CD14-positive monocyte (primary cell): Measurements from ENCODE around the gene KRTAP12-2. TPM values are rescaled to one million over a fixed set of nuclear protein-coding genes. Genes with fewer than 3 reads are reported as not detected.

Source experiments
- DNase-seq, 3 donors: peaks; one replicate each; pipeline ENCODE4 v3.0.0-alpha.2; 2011 to 2022
- H2AFZ ChIP-seq: 2 replicates; pipeline ENCODE4 v1.6.0; 2012; ENCODE audit warnings: mild to moderate bottlenecking, low read depth, low read length, inconsistent platforms; ENCODE audit not compliant: insufficient read depth, poor library complexity, severe bottlenecking
- H3K27ac ChIP-seq, 2 donors: 1 replicate in 1 of 2; 2 replicates in 1 of 2; pipeline ENCODE4 v1.5.1; 2012 to 2013; ENCODE audit warnings: low read length in 2 of 2, control low read depth in 1 of 2, inconsistent platforms in 1 of 2, low read depth in 1 of 2, mild to moderate bottlenecking in 1 of 2
- H3K27me3 ChIP-seq, 2 donors: one replicate each; pipeline versions ENCODE4 v1.6.0 to v1.6.1; 2011 to 2013; ENCODE audit warnings: low read length in 2 of 2; ENCODE audit not compliant: control insufficient read depth in 2 of 2, insufficient read depth in 2 of 2
- H3K36me3 ChIP-seq, 2 donors: replicated peaks in 1 of 2; 1 replicate in 1 of 2; 2 replicates in 1 of 2; pipeline versions ENCODE4 v1.5.1 to v1.6.1; 2012 to 2013; ENCODE audit warnings: low read length in 2 of 2, control low read depth in 1 of 2, inconsistent platforms in 1 of 2, mild to moderate bottlenecking in 1 of 2; ENCODE audit not compliant: insufficient read depth in 2 of 2, control insufficient read depth in 1 of 2
- H3K4me1 ChIP-seq, 2 donors: 1 replicate in 1 of 2; 2 replicates in 1 of 2; pipeline versions ENCODE4 v1.5.1 to v1.6.1; 2012 to 2013; ENCODE audit warnings: low read length in 2 of 2, control low read depth in 1 of 2, inconsistent platforms in 1 of 2, mild to moderate bottlenecking in 1 of 2, moderate library complexity in 1 of 2; ENCODE audit not compliant: insufficient read depth in 2 of 2, control insufficient read depth in 1 of 2
- H3K4me2 ChIP-seq: replicated peaks from 2 replicates; pipeline ENCODE3; 2012; ENCODE audit warnings: low read length, moderate library complexity, mild to moderate bottlenecking; ENCODE audit not compliant: poor library complexity, severe bottlenecking; ENCODE audit errors: extremely low read depth
- H3K4me3 ChIP-seq, 3 experiments: fragments of 200-600 bp in 1 of 3; sonication (generic) in 1 of 3; replicated peaks in 1 of 3; 1 replicate in 2 of 3; 2 replicates in 1 of 3; pipeline ENCODE4 v1.5.1; 2011 to 2013; ENCODE audit warnings: low read length in 3 of 3, mild to moderate bottlenecking in 3 of 3, control low read depth in 2 of 3, low read depth in 2 of 3, inconsistent platforms in 1 of 3, moderate library complexity in 1 of 3
- H3K79me2 ChIP-seq: 2 replicates; pipeline ENCODE4 v1.6.0; 2012; ENCODE audit warnings: mild to moderate bottlenecking, control low read depth, inconsistent platforms, low read length, moderate library complexity; ENCODE audit not compliant: insufficient read depth
- H3K9ac ChIP-seq: 2 replicates; pipeline ENCODE4 v1.6.0; 2017; ENCODE audit warnings: low read length, mild to moderate bottlenecking; ENCODE audit not compliant: insufficient read depth, poor library complexity, severe bottlenecking
- H3K9me3 ChIP-seq, 2 donors: replicated peaks in 1 of 2; 1 replicate in 1 of 2; 2 replicates in 1 of 2; pipeline versions ENCODE4 v1.5.1 to v1.6.1; 2012 to 2013; ENCODE audit warnings: low read length in 2 of 2, control low read depth in 1 of 2; ENCODE audit not compliant: control insufficient read depth in 1 of 2, insufficient read depth in 1 of 2
- H4K20me1 ChIP-seq: 2 replicates; pipeline ENCODE4 v1.6.0; 2012; ENCODE audit warnings: mild to moderate bottlenecking, low read length, control low read depth, moderate library complexity; ENCODE audit not compliant: insufficient read depth
- H3K27ac Mint-ChIP-seq, 7 donors: one replicate each; pipeline ENCODE4 v1.8.0; 2020; ENCODE audit warnings: mild to moderate bottlenecking in 7 of 7, mixed read lengths in 7 of 7, moderate library complexity in 6 of 7, inconsistent platforms in 2 of 7
- H3K27me3 Mint-ChIP-seq, 3 donors: one replicate each; pipeline ENCODE4 v1.8.0; 2021 to 2022; ENCODE audit warnings: low read depth in 3 of 3, mild to moderate bottlenecking in 3 of 3, mixed read lengths in 3 of 3, moderate library complexity in 3 of 3, inconsistent platforms in 1 of 3
- H3K36me3 Mint-ChIP-seq, 2 donors: one replicate each; pipeline ENCODE4 v1.8.0; 2020; ENCODE audit warnings: mixed read lengths in 2 of 2, inconsistent platforms in 1 of 2, mild to moderate bottlenecking in 1 of 2
- H3K4me1 Mint-ChIP-seq: one replicate; pipeline ENCODE4 v1.8.0; 2020; ENCODE audit warnings: mild to moderate bottlenecking, mixed read lengths
- H3K4me3 Mint-ChIP-seq, 2 donors: one replicate each; pipeline ENCODE4 v1.8.0; 2020; ENCODE audit warnings: mild to moderate bottlenecking in 2 of 2, mixed read lengths in 2 of 2, moderate library complexity in 1 of 2
- H3K9me3 Mint-ChIP-seq, 7 donors: one replicate each; pipeline ENCODE4 v1.8.0; 2020 to 2022; ENCODE audit warnings: mixed read lengths in 7 of 7, mild to moderate bottlenecking in 6 of 7, moderate library complexity in 6 of 7, inconsistent platforms in 2 of 7
- WGBS: methylation state at CpG from one replicate; pipeline ENCODE4 v1.1.5; 2013; ENCODE audit warnings: missing lambda C conversion rate; ENCODE audit not compliant: insufficient coverage; 5-methylcytosine and 5-hydroxymethylcytosine counted together
- intact Hi-C, 2 donors: fragments of 100-400 bp; cut with micrococcal nuclease; formaldehyde crosslinking; loops; one replicate each; pipeline versions ENCODE4 v1.15.0 to v1.15.1; 2023
- polyA plus RNA-seq, 3 donors: library from polyadenylated mRNA; depleted of rRNA in 1 of 3; unstranded in 2 of 3; stranded (reverse) in 1 of 3; fragments of 300-500 nt in 2 of 3; fragments of >200 nt in 1 of 3; fragmentation: Illumina TruSeq in 2 of 3; gene quantifications; 1 replicate in 2 of 3; 2 replicates in 1 of 3; pipeline ENCODE4 v1.2.3, GENCODE V29; 2012 to 2021
- TF ChIP-seq, protein P1 (sequence below): fragments of 200-600 bp; IDR thresholded peaks from one replicate; pipeline ENCODE4 v1.8.0; 2022; ENCODE audit warnings: antibody characterized with exemption, mild to moderate bottlenecking

Gene KRTAP12-2
- polyA plus RNA-seq, 3 donors = not detected

DNA sequence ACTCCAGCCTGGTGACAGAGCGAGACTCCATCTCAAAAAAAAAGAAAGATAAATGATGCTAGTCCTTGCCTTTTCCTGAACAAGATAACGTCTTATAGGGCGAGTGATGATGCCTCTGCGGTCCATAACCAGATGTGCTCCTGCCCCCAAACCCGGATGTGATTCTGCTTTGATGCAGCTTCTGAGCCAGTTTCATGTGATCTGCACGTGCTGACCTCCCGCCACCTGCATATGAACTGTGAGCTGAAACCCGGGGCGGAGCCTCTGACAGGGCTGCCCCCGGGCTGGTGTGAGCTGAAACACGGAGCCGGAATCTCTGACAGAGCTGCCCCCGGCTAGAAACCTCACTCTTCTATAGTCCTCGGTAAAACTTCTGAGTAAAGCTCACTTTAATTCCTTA, 13.6 kb downstream of the KRTAP12-2 start:
- no peaks in the 10 kb centered on the region for H3K4me1 Mint-ChIP-seq
- no peak overlapping the region for H3K27ac ChIP-seq
- H3K27me3 Mint-ChIP-seq = peaks cover 2 to 10% (median 8%) of the 10 kb centered on the region in 3 donors
- no peak overlapping the region for H3K4me3 ChIP-seq
- H4K20me1 ChIP-seq = no peaks in the 10 kb centered on the region
- no peak for DNase-seq
- H3K36me3 Mint-ChIP-seq = no peaks in the 10 kb centered on the region
- no peak overlapping the region for H3K4me3 Mint-ChIP-seq
- no peak overlapping the region for H2AFZ ChIP-seq
- peak overlapping the region in 1 of 7 donors; percentile 69 for H3K27ac Mint-ChIP-seq
- TF ChIP-seq, protein P1, sequence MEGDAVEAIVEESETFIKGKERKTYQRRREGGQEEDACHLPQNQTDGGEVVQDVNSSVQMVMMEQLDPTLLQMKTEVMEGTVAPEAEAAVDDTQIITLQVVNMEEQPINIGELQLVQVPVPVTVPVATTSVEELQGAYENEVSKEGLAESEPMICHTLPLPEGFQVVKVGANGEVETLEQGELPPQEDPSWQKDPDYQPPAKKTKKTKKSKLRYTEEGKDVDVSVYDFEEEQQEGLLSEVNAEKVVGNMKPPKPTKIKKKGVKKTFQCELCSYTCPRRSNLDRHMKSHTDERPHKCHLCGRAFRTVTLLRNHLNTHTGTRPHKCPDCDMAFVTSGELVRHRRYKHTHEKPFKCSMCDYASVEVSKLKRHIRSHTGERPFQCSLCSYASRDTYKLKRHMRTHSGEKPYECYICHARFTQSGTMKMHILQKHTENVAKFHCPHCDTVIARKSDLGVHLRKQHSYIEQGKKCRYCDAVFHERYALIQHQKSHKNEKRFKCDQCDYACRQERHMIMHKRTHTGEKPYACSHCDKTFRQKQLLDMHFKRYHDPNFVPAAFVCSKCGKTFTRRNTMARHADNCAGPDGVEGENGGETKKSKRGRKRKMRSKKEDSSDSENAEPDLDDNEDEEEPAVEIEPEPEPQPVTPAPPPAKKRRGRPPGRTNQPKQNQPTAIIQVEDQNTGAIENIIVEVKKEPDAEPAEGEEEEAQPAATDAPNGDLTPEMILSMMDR = no peak
- H3K9ac ChIP-seq = no peak overlapping the region
- intact Hi-C loops = no loop called here
- H3K36me3 ChIP-seq = no peaks in the 10 kb centered on the region
- no peak overlapping the region for H3K4me2 ChIP-seq
- 81% methylated on average over 12 of the region's 14 CpGs for WGBS
- peaks cover 23 to 46% (median 39%) of the 10 kb centered on the region in 7 donors for H3K9me3 Mint-ChIP-seq
- H3K79me2 ChIP-seq = no peaks in the 10 kb centered on the region
- H3K4me1 ChIP-seq = no peaks in the 10 kb centered on the region
- H3K9me3 ChIP-seq = peaks cover 14 to 38% of the 10 kb centered on the region in 2 donors
- H3K27me3 ChIP-seq = no peaks in the 10 kb centered on the region

DNA sequence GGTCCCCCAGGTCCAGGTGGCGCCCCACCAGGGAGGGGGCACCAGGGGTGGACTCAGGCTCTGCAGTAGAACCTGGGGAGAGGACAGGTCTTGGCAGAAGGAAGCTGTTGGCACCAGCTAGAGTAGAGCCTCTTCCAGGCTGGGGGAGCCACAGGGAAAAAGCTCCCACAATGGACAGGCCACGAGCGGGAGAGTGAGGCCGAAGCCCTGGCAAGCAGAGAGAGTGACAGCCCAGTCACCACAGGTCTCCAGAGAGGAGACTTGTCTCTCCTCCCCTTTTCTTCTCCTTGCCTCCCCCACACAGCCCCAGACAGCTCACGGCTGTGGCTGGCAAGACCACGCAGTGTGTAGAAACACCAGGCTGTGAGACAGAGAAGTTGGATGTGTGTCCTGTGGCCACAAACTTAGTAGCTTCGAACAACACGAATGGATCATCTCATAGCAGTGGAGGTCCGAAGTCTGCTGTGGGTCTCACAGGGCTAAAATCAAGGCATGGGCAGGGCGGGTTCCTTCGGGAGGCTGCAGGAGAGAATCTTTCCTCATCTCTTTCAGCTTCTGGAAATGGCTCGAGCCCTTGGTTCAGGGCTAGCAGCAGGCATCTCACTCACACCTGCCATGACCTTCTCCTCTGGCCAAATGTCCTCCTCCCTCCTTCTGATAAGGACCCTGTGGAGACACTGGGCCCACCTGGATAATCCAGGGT, 15.6 kb downstream of the KRTAP12-2 start:
- Mint-ChIP-seq H3K9me3 (peaks cover 10 to 33% (median 22%) of the 10 kb centered on the region in 7 donors), H3K4me3 (no peak overlapping the region), H3K36me3 (no peaks in the 10 kb centered on the region), H3K4me1 (no peaks in the 10 kb centered on the region), H3K27ac (no peak overlapping the region), H3K27me3 (peaks cover 2 to 14% (median 6%) of the 10 kb centered on the region in 3 donors)
- Histone ChIP-seq H3K4me1 (no peaks in the 10 kb centered on the region), H3K36me3 (no peaks in the 10 kb centered on the region), H3K4me2 (no peak overlapping the region), H3K4me3 (no peak overlapping the region), H3K27ac (no peak overlapping the region), H3K9ac (no peak overlapping the region), H2AFZ (no peak overlapping the region), H3K79me2 (no peaks in the 10 kb centered on the region), H4K20me1 (no peaks in the 10 kb centered on the region), H3K27me3 (no peaks in the 10 kb centered on the region), H3K9me3 (peaks cover 0 to 24% of the 10 kb centered on the region in 2 donors)
- intact Hi-C loops = no loop called here
- TF ChIP-seq, protein P1 = no peak
- no peak for DNase-seq
- 83% methylated on average over 10 of the region's 12 CpGs for WGBS
